Osteoblast (primary cell): ENCODE data around the gene PPHLN1. TPM values are rescaled to one million over a fixed set of nuclear protein-coding genes. Genes with fewer than 3 reads are reported as not detected.
A peak's percentile ranks its signal among the peaks of the same experiment; 100 is the strongest.

Source experiments
- DNase-seq: peaks from one replicate; pipeline ENCODE4 v3.0.0; 2011; ENCODE audit warnings: low spot score, mixed read lengths; ENCODE audit not compliant: insufficient read length; ENCODE audit errors: missing footprints
- H2AFZ ChIP-seq: 2 replicates; pipeline ENCODE4 v1.6.0; 2011; ENCODE audit warnings: mild to moderate bottlenecking, low read length
- H3K27ac ChIP-seq: 2 replicates; pipeline ENCODE4 v1.5.1; 2011; ENCODE audit warnings: mild to moderate bottlenecking, low read depth, low read length, moderate library complexity
- H3K27me3 ChIP-seq: 2 replicates; pipeline ENCODE4 v1.6.0; 2012; ENCODE audit warnings: mild to moderate bottlenecking, control low read depth, inconsistent platforms, low read length, moderate library complexity; ENCODE audit not compliant: insufficient read depth
- H3K36me3 ChIP-seq: 2 replicates; pipeline ENCODE4 v1.5.1; 2011; ENCODE audit warnings: mild to moderate bottlenecking, low read length, control low read depth, moderate library complexity; ENCODE audit not compliant: insufficient read depth
- H3K4me1 ChIP-seq: 2 replicates; pipeline ENCODE4 v1.5.1; 2011; ENCODE audit warnings: mild to moderate bottlenecking, low read length, control low read depth, moderate library complexity; ENCODE audit not compliant: insufficient read depth
- H3K4me2 ChIP-seq: 2 replicates; pipeline ENCODE4 v1.6.0; 2011; ENCODE audit warnings: mild to moderate bottlenecking, low read length; ENCODE audit not compliant: insufficient read depth
- H3K4me3 ChIP-seq: fragments of 200-600 bp; sonication (generic); 3 replicates; pipeline ENCODE4 v1.5.1; 2012; ENCODE audit warnings: mild to moderate bottlenecking, low read length, inconsistent platforms; ENCODE audit not compliant: insufficient read depth
- H3K79me2 ChIP-seq: 2 replicates; pipeline ENCODE4 v1.6.0; 2012; ENCODE audit warnings: mild to moderate bottlenecking, low read length, control low read depth, inconsistent platforms; ENCODE audit not compliant: insufficient read depth
- H3K9me3 ChIP-seq: 2 replicates; pipeline ENCODE4 v1.5.1; 2011; ENCODE audit warnings: low read depth, low read length, control low read depth
- H4K20me1 ChIP-seq: 2 replicates; pipeline ENCODE4 v1.6.0; 2012; ENCODE audit warnings: mild to moderate bottlenecking, low read length, control low read depth; ENCODE audit not compliant: insufficient read depth
- total RNA-seq: library from RNA; depleted of rRNA; stranded (reverse); fragments of >200 nt; gene quantifications from 2 replicates; pipeline ENCODE4 v1.2.3, GENCODE V29; 2012
- TF ChIP-seq, protein P1 (sequence below): IDR thresholded peaks from 2 replicates; pipeline ENCODE4 v1.5.1; 2011; ENCODE audit warnings: mild to moderate bottlenecking, low read depth, low read length, moderate library complexity; ENCODE audit errors: extremely low read depth

PPHLN1 gene
- total RNA-seq, 1 donor: 70.9 TPM

GRCh38 chr12:42320796-42321195 is 5.2 kb upstream of the PPHLN1 start:
- Histone ChIP-seq H4K20me1 (no peaks in the 10 kb centered on the region), H3K4me2 (no peak overlapping the region), H3K27me3 (no peaks in the 10 kb centered on the region), H3K79me2 (peaks cover 12% of the 10 kb centered on the region), H3K4me1 (peaks cover 5% of the 10 kb centered on the region), H2AFZ (no peak overlapping the region), H3K9me3 (no peaks in the 10 kb centered on the region), H3K27ac (no peak overlapping the region), H3K4me3 (no peak overlapping the region), H3K36me3 (peaks cover 15% of the 10 kb centered on the region)
- no peak for DNase-seq
- TF ChIP-seq, protein P1, sequence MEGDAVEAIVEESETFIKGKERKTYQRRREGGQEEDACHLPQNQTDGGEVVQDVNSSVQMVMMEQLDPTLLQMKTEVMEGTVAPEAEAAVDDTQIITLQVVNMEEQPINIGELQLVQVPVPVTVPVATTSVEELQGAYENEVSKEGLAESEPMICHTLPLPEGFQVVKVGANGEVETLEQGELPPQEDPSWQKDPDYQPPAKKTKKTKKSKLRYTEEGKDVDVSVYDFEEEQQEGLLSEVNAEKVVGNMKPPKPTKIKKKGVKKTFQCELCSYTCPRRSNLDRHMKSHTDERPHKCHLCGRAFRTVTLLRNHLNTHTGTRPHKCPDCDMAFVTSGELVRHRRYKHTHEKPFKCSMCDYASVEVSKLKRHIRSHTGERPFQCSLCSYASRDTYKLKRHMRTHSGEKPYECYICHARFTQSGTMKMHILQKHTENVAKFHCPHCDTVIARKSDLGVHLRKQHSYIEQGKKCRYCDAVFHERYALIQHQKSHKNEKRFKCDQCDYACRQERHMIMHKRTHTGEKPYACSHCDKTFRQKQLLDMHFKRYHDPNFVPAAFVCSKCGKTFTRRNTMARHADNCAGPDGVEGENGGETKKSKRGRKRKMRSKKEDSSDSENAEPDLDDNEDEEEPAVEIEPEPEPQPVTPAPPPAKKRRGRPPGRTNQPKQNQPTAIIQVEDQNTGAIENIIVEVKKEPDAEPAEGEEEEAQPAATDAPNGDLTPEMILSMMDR: no peak

DNA sequence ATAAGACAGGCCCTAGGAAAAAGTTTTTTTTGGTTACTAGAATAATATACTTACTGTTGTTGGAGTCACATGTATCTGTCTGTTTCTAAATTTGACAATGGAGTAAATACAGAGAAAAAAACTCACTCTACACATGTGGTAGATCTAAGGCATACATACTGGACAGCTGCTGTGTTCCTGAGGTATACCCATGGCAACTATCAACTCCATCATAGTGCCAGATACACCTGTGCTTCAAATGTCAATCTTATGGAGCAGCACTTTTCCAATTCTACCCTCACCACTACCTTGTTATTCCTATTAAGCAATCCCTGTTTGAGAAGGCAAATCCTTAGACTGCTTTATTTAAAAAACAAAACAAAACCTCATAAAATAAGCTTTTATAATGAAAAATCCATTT is 3.4 kb upstream of the PPHLN1 start:
- no peak overlapping the region for H3K4me3 ChIP-seq
- H3K4me1 ChIP-seq: peaks cover 16% of the 10 kb centered on the region
- H3K4me2 ChIP-seq: no peak overlapping the region
- H3K79me2 ChIP-seq: peaks cover 30% of the 10 kb centered on the region
- no peaks in the 10 kb centered on the region for H3K9me3 ChIP-seq
- H3K36me3 ChIP-seq: peaks cover 3% of the 10 kb centered on the region
- H2AFZ ChIP-seq: no peak overlapping the region
- no peak overlapping the region for H3K27ac ChIP-seq
- H4K20me1 ChIP-seq: peaks cover 9% of the 10 kb centered on the region
- no peaks in the 10 kb centered on the region for H3K27me3 ChIP-seq
- TF ChIP-seq, protein P1: no peak
- DNase-seq: no peak

DNA sequence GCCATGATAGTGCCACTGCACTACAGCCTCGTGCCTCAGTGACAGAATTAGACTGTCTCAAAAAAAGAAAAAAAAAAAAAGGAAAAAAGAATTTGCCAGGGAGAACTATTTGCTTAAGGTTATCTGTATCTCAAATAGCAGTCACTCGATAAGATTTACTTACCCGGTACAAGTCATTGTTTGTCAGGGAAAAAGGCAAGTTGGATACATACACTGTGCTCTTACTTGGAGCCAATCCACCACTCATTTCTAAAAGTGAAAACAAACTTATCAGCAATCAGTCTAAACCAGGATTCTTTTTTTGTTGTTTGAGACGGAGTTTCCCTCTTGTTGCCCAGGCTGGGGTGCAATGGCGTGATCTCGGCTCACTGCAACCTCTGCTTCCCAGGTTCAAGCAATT is 2.1 kb upstream of the PPHLN1 start:
- Histone ChIP-seq H3K9me3 (no peaks in the 10 kb centered on the region), H3K4me3 (no peak overlapping the region), H3K27me3 (no peaks in the 10 kb centered on the region), H3K36me3 (peaks cover 2% of the 10 kb centered on the region), H3K4me1 (peaks cover 22% of the 10 kb centered on the region), H3K27ac (no peak overlapping the region), H3K4me2 (no peak overlapping the region), H3K79me2 (peaks cover 43% of the 10 kb centered on the region), H4K20me1 (peaks cover 14% of the 10 kb centered on the region), H2AFZ (no peak overlapping the region)
- DNase-seq: no peak
- TF ChIP-seq, protein P1: no peak

- H3K9me3 ChIP-seq: no peaks in the 10 kb centered on the region
- peak overlapping the region; percentile 91 for H3K4me2 ChIP-seq
- H3K36me3 ChIP-seq: peaks cover 2% of the 10 kb centered on the region
- peak overlapping the region; percentile 94 for H3K4me3 ChIP-seq
- H3K27me3 ChIP-seq: no peaks in the 10 kb centered on the region
- H3K27ac ChIP-seq: peak overlapping the region; percentile 84
- H3K79me2 ChIP-seq: peaks cover 57% of the 10 kb centered on the region
- H4K20me1 ChIP-seq: peaks cover 18% of the 10 kb centered on the region
- DNase-seq: no peak
- H2AFZ ChIP-seq: peak overlapping the region; percentile 95
- TF ChIP-seq, protein P1: no peak
- peaks cover 22% of the 10 kb centered on the region for H3K4me1 ChIP-seq
These were observed 678 bp upstream of the PPHLN1 start for GRCh38 chr12:42325326-42325652.
